Measurements from ENCODE around the gene CYP4F8. TPM values are rescaled to one million over a fixed set of nuclear protein-coding genes. Genes with fewer than 3 reads are reported as not detected.
"Not testable (repeated sequence)": the region's sequence is repeated elsewhere in the genome, so short reads cannot be mapped to it uniquely, and the experiment has no call there.

Gene CYP4F8
- total RNA-seq, 1 donor from 2014 or later: not detected

DNA sequence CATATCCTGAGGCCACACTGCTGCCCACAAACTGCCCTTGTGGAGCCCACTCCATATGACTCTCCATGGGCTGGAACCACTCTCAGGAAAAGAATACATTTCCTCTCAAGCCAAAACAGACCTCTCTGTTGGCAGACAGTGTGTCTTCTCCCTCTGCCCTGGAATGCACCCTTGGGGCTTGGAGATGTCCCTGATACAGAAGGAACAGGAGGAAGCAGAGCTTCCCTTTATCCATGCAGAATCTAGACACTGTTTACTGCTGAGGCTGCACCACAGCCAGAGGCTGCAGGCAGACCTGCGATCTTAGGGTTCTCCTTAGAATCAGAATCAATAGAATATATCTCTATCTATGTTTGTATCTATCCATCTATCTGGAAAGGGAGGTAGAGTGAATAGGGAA lies 26.8 kb upstream of the CYP4F8 start:
- no peak overlapping the region for H3K27ac Mint-ChIP-seq
- no peak overlapping the region for H3K27ac ChIP-seq
- no peak overlapping the region for H2AFZ ChIP-seq (replicated peaks)
- H3K27me3 ChIP-seq: no peaks in the 10 kb centered on the region
- no peak overlapping the region for H3K4me2 ChIP-seq
- no peaks in the 10 kb centered on the region for H3K9me3 ChIP-seq (ENCODE audit: low read depth)
- H3K79me2 ChIP-seq (ENCODE audit: low read depth): no peaks in the 10 kb centered on the region
- no peaks in the 10 kb centered on the region for H4K20me1 ChIP-seq (ENCODE audit: low read depth)
- no peaks in the 10 kb centered on the region for H3K4me1 ChIP-seq
- TF ChIP-seq EZH2 (IDR thresholded peaks at IDR 0.05) (no peak), EZH2phosphoT487 (IDR thresholded peaks at IDR 0.05) (no peak)
- TF ChIP-seq, protein P1, sequence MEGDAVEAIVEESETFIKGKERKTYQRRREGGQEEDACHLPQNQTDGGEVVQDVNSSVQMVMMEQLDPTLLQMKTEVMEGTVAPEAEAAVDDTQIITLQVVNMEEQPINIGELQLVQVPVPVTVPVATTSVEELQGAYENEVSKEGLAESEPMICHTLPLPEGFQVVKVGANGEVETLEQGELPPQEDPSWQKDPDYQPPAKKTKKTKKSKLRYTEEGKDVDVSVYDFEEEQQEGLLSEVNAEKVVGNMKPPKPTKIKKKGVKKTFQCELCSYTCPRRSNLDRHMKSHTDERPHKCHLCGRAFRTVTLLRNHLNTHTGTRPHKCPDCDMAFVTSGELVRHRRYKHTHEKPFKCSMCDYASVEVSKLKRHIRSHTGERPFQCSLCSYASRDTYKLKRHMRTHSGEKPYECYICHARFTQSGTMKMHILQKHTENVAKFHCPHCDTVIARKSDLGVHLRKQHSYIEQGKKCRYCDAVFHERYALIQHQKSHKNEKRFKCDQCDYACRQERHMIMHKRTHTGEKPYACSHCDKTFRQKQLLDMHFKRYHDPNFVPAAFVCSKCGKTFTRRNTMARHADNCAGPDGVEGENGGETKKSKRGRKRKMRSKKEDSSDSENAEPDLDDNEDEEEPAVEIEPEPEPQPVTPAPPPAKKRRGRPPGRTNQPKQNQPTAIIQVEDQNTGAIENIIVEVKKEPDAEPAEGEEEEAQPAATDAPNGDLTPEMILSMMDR (IDR thresholded peaks at IDR 0.05): no peak
- H3K36me3 Mint-ChIP-seq: no peaks in the 10 kb centered on the region
- no peaks in the 10 kb centered on the region for H3F3A ChIP-seq (ENCODE audit: low read depth)
- H3K9me3 Mint-ChIP-seq: peaks cover 6% of the 10 kb centered on the region
- H3K36me3 ChIP-seq: no peaks in the 10 kb centered on the region
- no peaks in the 10 kb centered on the region for H3K4me1 Mint-ChIP-seq
- H3K4me3 ChIP-seq: no peak overlapping the region
- H3K4me3 Mint-ChIP-seq: no peak overlapping the region
- no peak overlapping the region for H3K9ac ChIP-seq
- DNase-seq (ENCODE audit: low spot score): no peak
- peaks cover 11% of the 10 kb centered on the region for H3K27me3 Mint-ChIP-seq (ENCODE audit: insufficient read depth, low read depth)

DNA sequence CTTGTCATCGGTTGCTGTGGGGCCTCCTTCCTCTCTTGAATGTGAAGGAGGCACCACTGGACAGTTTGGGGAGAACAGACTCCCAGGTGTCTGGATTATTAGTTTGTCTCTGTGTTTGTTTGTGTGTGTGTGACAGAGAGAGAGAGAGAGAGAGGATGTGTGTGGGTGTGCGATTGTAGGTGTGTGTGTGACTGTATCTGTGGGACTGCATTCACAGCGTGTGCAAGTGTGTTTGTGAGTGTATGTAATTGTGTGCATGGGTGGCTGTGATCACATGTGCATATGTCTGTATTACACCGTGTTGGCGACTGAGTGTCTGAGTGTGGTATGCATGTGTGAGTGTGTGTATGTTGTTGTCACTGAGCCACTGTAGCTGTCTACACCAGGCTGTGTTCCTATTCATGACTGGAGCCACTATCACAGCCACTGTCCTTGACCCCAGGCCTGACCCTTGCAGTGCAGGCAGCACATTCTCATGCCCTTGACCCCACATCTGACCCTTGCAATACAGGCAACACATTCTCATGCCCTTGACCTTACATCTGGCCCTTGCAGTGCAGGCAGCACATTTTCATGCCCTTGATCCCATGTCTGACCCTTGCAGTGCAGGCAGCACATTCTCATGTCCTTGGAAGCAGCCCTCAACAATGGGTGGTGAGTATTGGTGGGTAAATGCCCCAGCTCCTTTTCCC lies 25.1 kb upstream of the CYP4F8 start:
- no peaks in the 10 kb centered on the region for H3K27me3 ChIP-seq

DNA sequence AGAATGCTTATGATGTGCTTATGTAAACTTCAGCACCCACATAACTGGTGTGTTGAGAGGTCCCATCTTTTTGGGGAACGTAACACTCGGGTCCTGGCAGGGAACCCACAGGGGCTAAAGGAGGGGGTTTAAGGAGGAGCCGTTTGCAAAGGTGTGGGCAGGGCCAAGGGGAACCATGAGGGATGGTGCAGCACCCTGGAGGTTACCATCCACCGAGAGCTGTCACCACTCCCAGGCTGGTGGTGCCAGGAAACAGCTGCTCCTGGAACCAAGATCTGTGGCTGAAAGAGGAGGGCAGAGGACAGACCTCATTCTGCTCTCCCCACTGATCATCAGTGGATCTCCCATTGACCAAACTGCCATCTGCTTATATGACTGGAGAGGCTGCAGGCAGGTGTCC lies 23.2 kb upstream of the CYP4F8 start:
- no peak overlapping the region for H3K4me3 Mint-ChIP-seq
- no peak overlapping the region for H3K27ac ChIP-seq
- H3K36me3 Mint-ChIP-seq: no peaks in the 10 kb centered on the region
- no peaks in the 10 kb centered on the region for H3K4me1 Mint-ChIP-seq
- H2AFZ ChIP-seq (replicated peaks): no peak overlapping the region
- DNase-seq (ENCODE audit: low spot score): no peak
- TF ChIP-seq EZH2phosphoT487 (IDR thresholded peaks at IDR 0.05) (no peak), EZH2 (IDR thresholded peaks at IDR 0.05) (no peak)
- TF ChIP-seq, protein P1 (IDR thresholded peaks at IDR 0.05): no peak
- H3K9ac ChIP-seq: no peak overlapping the region
- peaks cover 6% of the 10 kb centered on the region for H3K9me3 ChIP-seq (ENCODE audit: low read depth)
- H3K4me1 ChIP-seq: no peaks in the 10 kb centered on the region
- H3K27me3 Mint-ChIP-seq (ENCODE audit: insufficient read depth, low read depth): peaks cover 4% of the 10 kb centered on the region
- no peaks in the 10 kb centered on the region for H3K79me2 ChIP-seq (ENCODE audit: low read depth)
- peaks cover 12% of the 10 kb centered on the region for H3K9me3 Mint-ChIP-seq
- no peaks in the 10 kb centered on the region for H3K27me3 ChIP-seq
- no peaks in the 10 kb centered on the region for H3F3A ChIP-seq (ENCODE audit: low read depth)
- H4K20me1 ChIP-seq (ENCODE audit: low read depth): no peaks in the 10 kb centered on the region
- H3K4me2 ChIP-seq: no peak overlapping the region
- no peaks in the 10 kb centered on the region for H3K36me3 ChIP-seq
- no peak overlapping the region for H3K27ac Mint-ChIP-seq
- H3K4me3 ChIP-seq: no peak overlapping the region

More for the DNA sequence above, 25.1 kb upstream of the CYP4F8 start:
- H3K9me3 ChIP-seq (ENCODE audit: low read depth): peaks cover 3% of the 10 kb centered on the region
- H3K9ac ChIP-seq: no peak overlapping the region
- no peak overlapping the region for H3K4me2 ChIP-seq
- H3K36me3 ChIP-seq: no peaks in the 10 kb centered on the region
- H2AFZ ChIP-seq (replicated peaks): no peak overlapping the region
- H3F3A ChIP-seq (ENCODE audit: low read depth): no peaks in the 10 kb centered on the region
- no peaks in the 10 kb centered on the region for H3K79me2 ChIP-seq (ENCODE audit: low read depth)
- peaks cover 8% of the 10 kb centered on the region for H3K27me3 Mint-ChIP-seq (ENCODE audit: insufficient read depth, low read depth)
- no peak overlapping the region for H3K4me3 Mint-ChIP-seq
- H3K4me3 ChIP-seq: no peak overlapping the region
- H3K4me1 ChIP-seq: no peaks in the 10 kb centered on the region
- H3K36me3 Mint-ChIP-seq: no peaks in the 10 kb centered on the region
- DNase-seq (ENCODE audit: low spot score): no peak
- no peak overlapping the region for H3K27ac Mint-ChIP-seq
- H3K4me1 Mint-ChIP-seq: no peaks in the 10 kb centered on the region
- H3K9me3 Mint-ChIP-seq: peaks cover 9% of the 10 kb centered on the region
- no peaks in the 10 kb centered on the region for H4K20me1 ChIP-seq (ENCODE audit: low read depth)
- TF ChIP-seq EZH2phosphoT487 (IDR thresholded peaks at IDR 0.05): no peak
- no peak for TF ChIP-seq EZH2 (IDR thresholded peaks at IDR 0.05)
- TF ChIP-seq, protein P1 (IDR thresholded peaks at IDR 0.05): no peak
- H3K27ac ChIP-seq: no peak overlapping the region

- H3K4me1 Mint-ChIP-seq; H3K27ac ChIP-seq; H3K36me3 ChIP-seq; H3K27me3 ChIP-seq; H3K4me3 ChIP-seq; H3K4me1 ChIP-seq; H3K27me3 Mint-ChIP-seq (ENCODE audit: insufficient read depth, low read depth); H3K4me3 Mint-ChIP-seq; H3K9me3 ChIP-seq (ENCODE audit: low read depth); H3K79me2 ChIP-seq (ENCODE audit: low read depth); H2AFZ ChIP-seq (replicated peaks); DNase-seq (ENCODE audit: low spot score); H3K9ac ChIP-seq; H3K27ac Mint-ChIP-seq; H3K4me2 ChIP-seq; H3F3A ChIP-seq (ENCODE audit: low read depth); H3K36me3 Mint-ChIP-seq; H4K20me1 ChIP-seq (ENCODE audit: low read depth): not testable (repeated sequence)
- H3K9me3 Mint-ChIP-seq: peaks cover 12% of the 10 kb centered on the region
Measured at GRCh38 chr19:15592506-15592905, 22.5 kb upstream of the CYP4F8 start.

DNA sequence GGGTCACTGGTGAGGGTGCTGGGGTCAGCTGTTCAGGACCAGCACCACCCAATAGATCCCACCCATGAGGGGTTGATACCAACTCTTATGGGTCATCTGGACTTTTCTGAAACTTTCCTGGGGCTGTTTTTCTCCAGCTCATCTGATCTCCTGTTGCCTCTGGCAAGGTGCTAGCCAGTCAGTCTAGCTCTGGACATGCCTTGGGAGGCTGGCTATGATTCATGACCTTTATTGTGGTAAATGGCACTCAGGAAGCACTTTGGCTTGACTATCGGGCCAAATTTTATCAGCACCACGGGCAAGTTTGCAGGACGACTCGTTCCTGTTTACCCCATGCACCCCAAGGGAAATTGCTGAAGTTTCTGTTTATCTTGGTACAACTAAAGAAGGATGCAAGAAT lies 21.3 kb upstream of the CYP4F8 start:
- not testable (repeated sequence) for H3F3A ChIP-seq (ENCODE audit: low read depth); H3K36me3 ChIP-seq; H4K20me1 ChIP-seq (ENCODE audit: low read depth); H3K9ac ChIP-seq; H3K27ac ChIP-seq; H3K27me3 Mint-ChIP-seq (ENCODE audit: insufficient read depth, low read depth); H3K4me2 ChIP-seq; H3K4me3 ChIP-seq; H3K79me2 ChIP-seq (ENCODE audit: low read depth); H2AFZ ChIP-seq (replicated peaks); H3K27ac Mint-ChIP-seq; H3K4me3 Mint-ChIP-seq; H3K36me3 Mint-ChIP-seq; H3K4me1 Mint-ChIP-seq; DNase-seq (ENCODE audit: low spot score); H3K27me3 ChIP-seq; H3K9me3 ChIP-seq (ENCODE audit: low read depth); H3K4me1 ChIP-seq
- peaks cover 12% of the 10 kb centered on the region for H3K9me3 Mint-ChIP-seq

Measured in neural progenitor cell (in vitro differentiated cells).